ENCODE measurements around the gene CDK15.
"Not testable (repeated sequence)": the region's sequence is repeated elsewhere in the genome, so short reads cannot be mapped to it uniquely, and the experiment has no call there.

The CDK15 gene

GRCh38 chr2:201806442-201807170, at the start of gene CDK15:
TSS of gene CDK15 (plus strand) at chr2:201806537. CDS start at chr2:201806665, 128 bp downstream.
- FAIRE-seq: no peak

GRCh38 chr2:201758234-201758633, 48.1 kb upstream of the CDK15 start:
- FAIRE-seq: no peak

GRCh38 chr2:201758873-201759272, 47.5 kb upstream of the CDK15 start:
- FAIRE-seq: no peak

GRCh38 chr2:201759567-201759966, 46.8 kb upstream of the CDK15 start:
- FAIRE-seq: no peak

- no peak for FAIRE-seq
Observed at GRCh38 chr2:201761101-201761500, 45.2 kb upstream of the CDK15 start.

GRCh38 chr2:201764469-201764868, 41.9 kb upstream of the CDK15 start:
- FAIRE-seq: not testable (repeated sequence)

- FAIRE-seq: no peak
Observed at GRCh38 chr2:201765799-201766198, 40.5 kb upstream of the CDK15 start.

GRCh38 chr2:201768918-201769317, 37.4 kb upstream of the CDK15 start:
- FAIRE-seq: no peak

- FAIRE-seq: no peak
Observed at GRCh38 chr2:201769666-201770373, 36.5 kb upstream of the CDK15 start.

- no peak for FAIRE-seq
Observed at GRCh38 chr2:201773990-201774389, 32.3 kb upstream of the CDK15 start.

- FAIRE-seq: no peak
Observed at GRCh38 chr2:201774546-201774945, 31.8 kb upstream of the CDK15 start.

- FAIRE-seq: no peak
Observed at GRCh38 chr2:201775326-201775725, 31.0 kb upstream of the CDK15 start.

- no peak for FAIRE-seq
Observed at GRCh38 chr2:201777043-201777442, 29.3 kb upstream of the CDK15 start.

GRCh38 chr2:201777869-201778268, 28.5 kb upstream of the CDK15 start:
- FAIRE-seq: no peak

- no peak for FAIRE-seq
Observed at GRCh38 chr2:201779901-201780673, 26.2 kb upstream of the CDK15 start.

- peak; percentile 94 for FAIRE-seq
Observed at GRCh38 chr2:201780674-201781493, 25.5 kb upstream of the CDK15 start, which contains the start of gene ALS2. TSS of gene ALS2 (minus strand) at chr2:201780933. CDS start at chr2:201768885, 12,048 bp downstream.

- no peak for FAIRE-seq
Observed at GRCh38 chr2:201781557-201782051, 24.7 kb upstream of the CDK15 start.

GRCh38 chr2:201784563-201784962, 21.8 kb upstream of the CDK15 start:
- FAIRE-seq: no peak

- no peak for FAIRE-seq
Observed at GRCh38 chr2:201785135-201785534, 21.2 kb upstream of the CDK15 start.

GRCh38 chr2:201786471-201786870, 19.9 kb upstream of the CDK15 start:
- no peak for FAIRE-seq

GRCh38 chr2:201788371-201788770, 18.0 kb upstream of the CDK15 start:
- no peak for FAIRE-seq

- no peak for FAIRE-seq
Observed at GRCh38 chr2:201789395-201789794, 16.9 kb upstream of the CDK15 start.
